OCI-LY7 (cell line): Measurements from ENCODE around the gene DFFB. TPM values are rescaled to one million over a fixed set of nuclear protein-coding genes. Genes with fewer than 3 reads are reported as not detected.

Source experiments
- BruUV-seq: library from RNA; stranded (reverse); fragments of 400-500 nt; replicated peaks from 2 replicates; lab custom pipeline; 2021; lab: Mats Ljungman, UMichigan
- CTCF ChIA-PET: fragments of 300-600 bp; sonication (Branson Sonifier 250); formaldehyde crosslinking; loops from one replicate; lab custom pipeline; 2022; ENCODE audit warnings: antibody characterized with exemption; ENCODE audit not compliant: unreplicated experiment; lab: Charles Lee
- POLR2A ChIA-PET: fragments of 300-600 bp; sonication (Branson Sonifier 250); formaldehyde crosslinking; loops from one replicate; lab custom pipeline; 2022; ENCODE audit warnings: antibody characterized with exemption; lab: Charles Lee
- DNase-seq: peaks from one replicate; pipeline ENCODE4 v3.0.0-alpha.2; 2015; ENCODE audit warnings: low spot score
- H2AFZ ChIP-seq: fragments of 200-600 bp; sonication (generic), shearing (Covaris generic); 2 replicates; pipeline ENCODE4 v1.6.1; 2014; ENCODE audit warnings: mild to moderate bottlenecking, antibody characterized with exemption, low read length, moderate library complexity
- H3K27ac ChIP-seq: fragments of 200-600 bp; sonication (generic); 2 replicates; pipeline ENCODE4 v1.5.1; 2014; ENCODE audit warnings: mixed run types, low read depth, mild to moderate bottlenecking, moderate library complexity, low read length, inconsistent platforms; ENCODE audit not compliant: poor library complexity, severe bottlenecking
- H3K36me3 ChIP-seq: fragments of 200-600 bp; sonication (generic); 2 replicates; pipeline ENCODE4 v1.6.1; 2014; ENCODE audit warnings: mild to moderate bottlenecking, antibody characterized with exemption, low read length, moderate library complexity, mixed read lengths; ENCODE audit not compliant: insufficient read depth
- H3K4me1 ChIP-seq: fragments of 200-600 bp; sonication (generic); 2 replicates; pipeline ENCODE4 v1.5.1; 2014; ENCODE audit warnings: mild to moderate bottlenecking, low read length; ENCODE audit not compliant: insufficient read depth, poor library complexity, severe bottlenecking
- H3K4me2 ChIP-seq: fragments of 200-600 bp; sonication (generic); 2 replicates; pipeline ENCODE4 v1.6.1; 2014; ENCODE audit warnings: mild to moderate bottlenecking, low read length
- H3K4me3 ChIP-seq: fragments of 200-600 bp; sonication (generic); 2 replicates; pipeline ENCODE4 v1.5.1; 2014; ENCODE audit warnings: mild to moderate bottlenecking, low read depth, low read length; ENCODE audit not compliant: poor library complexity, severe bottlenecking
- H3K79me2 ChIP-seq: fragments of 200-600 bp; sonication (generic); 2 replicates; pipeline ENCODE4 v1.6.1; 2016; ENCODE audit warnings: low read depth, mild to moderate bottlenecking, low read length, moderate library complexity, mixed read lengths; ENCODE audit not compliant: insufficient read depth
- H3K9me2 ChIP-seq: fragments of 200-600 bp; sonication (generic); 2 replicates; pipeline ENCODE4 v1.6.1; 2016; ENCODE audit warnings: mild to moderate bottlenecking, low read length, mixed read lengths; ENCODE audit not compliant: insufficient read depth
- H3K9me3 ChIP-seq: fragments of 200-600 bp; sonication (generic); 2 replicates; pipeline ENCODE4 v1.6.1; 2014; ENCODE audit warnings: mild to moderate bottlenecking, mixed run types, low read length, mixed read lengths
- H4K20me1 ChIP-seq: fragments of 200-600 bp; sonication (generic); 2 replicates; pipeline ENCODE4 v1.6.1; 2014; ENCODE audit warnings: mild to moderate bottlenecking, antibody characterized with exemption, low read length, moderate library complexity, mixed read lengths; ENCODE audit not compliant: insufficient read depth
- CTCF ChIP-seq: fragments of 200-600 bp; sonication (generic); conservative IDR thresholded peaks from 2 replicates; pipeline ENCODE4 v1.5.1; 2014; ENCODE audit warnings: mild to moderate bottlenecking, antibody characterized with exemption, low read length, moderate library complexity, mixed read lengths
- EZH2phosphoT487 ChIP-seq: fragments of 200-600 bp; sonication (generic); IDR thresholded peaks from 2 replicates; pipeline ENCODE4 v1.6.1; 2018; ENCODE audit warnings: low read depth, borderline replicate concordance, mild to moderate bottlenecking, mixed run types, antibody characterized with exemption, low read length, moderate library complexity, mixed read lengths
- intact Hi-C: fragments of 100-400 bp; cut with micrococcal nuclease; formaldehyde crosslinking; loops from one replicate; pipeline ENCODE4 v1.10.0; 2022; ENCODE audit not compliant: unreplicated experiment
- total RNA-seq, 2 experiments: library from RNA; depleted of rRNA in 1 of 2; stranded (reverse); fragments of >200 nt in 1 of 2; shearing (Covaris generic) in 1 of 2; gene quantifications; 2 replicates each; pipeline ENCODE4 v1.2.3, GENCODE V29; 2014 to 2022

DFFB gene
- total RNA-seq, 2 experiments from 2014 or later, result 15.2 to 17.9 TPM

- DNase-seq, result no peak
- BruUV-seq, result no TSS peak
- intact Hi-C loops, result no loop called here
- H3K9me2 ChIP-seq, result no peaks in the 10 kb centered on the region
- H3K27ac ChIP-seq, result no peak overlapping the region
- H3K4me3 ChIP-seq, result no peak overlapping the region
- no peaks in the 10 kb centered on the region for H4K20me1 ChIP-seq
- ChIA-PET POLR2A (no interaction called here), CTCF (no interaction called here)
- no peaks in the 10 kb centered on the region for H3K9me3 ChIP-seq
- TF ChIP-seq EZH2phosphoT487 (no peak), CTCF (no peak)
- no peaks in the 10 kb centered on the region for H3K4me1 ChIP-seq
- peaks cover 30% of the 10 kb centered on the region for H3K36me3 ChIP-seq
- no peaks in the 10 kb centered on the region for H3K79me2 ChIP-seq
- no peak overlapping the region for H3K4me2 ChIP-seq
- no peak overlapping the region for H2AFZ ChIP-seq
These were observed 42.3 kb upstream of the DFFB start for GRCh38 chr1:3814771-3815561.

DNA sequence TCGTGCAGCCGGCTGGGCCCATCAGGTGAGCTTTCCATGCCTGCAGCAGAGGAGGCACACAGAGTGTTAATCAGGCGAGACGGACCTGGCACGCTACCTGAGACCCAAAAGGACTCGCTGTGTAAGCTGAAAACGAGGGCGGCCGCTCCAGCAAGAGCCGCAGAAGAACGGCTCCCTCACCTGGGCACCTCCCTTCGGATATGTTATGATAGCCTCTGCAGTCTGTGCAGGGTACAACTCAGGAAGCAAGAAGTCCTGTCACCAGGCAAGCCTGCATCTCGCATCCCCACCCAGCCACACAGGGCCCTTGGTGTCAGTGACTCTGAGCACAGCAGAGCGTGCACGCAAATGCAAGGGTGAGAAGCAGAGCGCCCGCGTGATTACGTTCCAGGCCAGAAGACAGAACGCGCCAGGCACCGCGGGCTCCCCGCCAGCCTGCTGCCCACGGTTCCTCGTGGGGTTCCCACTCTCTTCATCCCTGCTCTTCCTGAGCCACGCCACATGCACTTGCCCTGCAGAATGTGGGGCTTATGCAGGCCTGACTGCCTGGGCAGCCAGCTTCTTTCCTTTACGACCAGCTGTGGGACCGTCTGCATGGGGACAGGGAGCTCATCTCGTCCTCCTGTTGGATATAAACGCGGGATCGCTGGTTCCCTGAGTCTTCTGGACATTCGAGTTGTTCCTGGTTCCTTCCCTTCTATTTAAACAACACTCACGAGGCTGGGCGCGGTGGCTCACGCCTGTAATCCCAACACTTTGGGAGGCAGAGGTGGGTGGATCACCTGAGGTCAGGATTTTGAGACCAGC is 40.7 kb upstream of the DFFB start:
- Histone ChIP-seq H3K9me2 (no peaks in the 10 kb centered on the region), H3K4me3 (no peak overlapping the region), H3K4me2 (no peak overlapping the region), H3K27ac (no peak overlapping the region), H4K20me1 (no peaks in the 10 kb centered on the region), H3K9me3 (no peaks in the 10 kb centered on the region), H3K36me3 (peaks cover 46% of the 10 kb centered on the region), H3K79me2 (no peaks in the 10 kb centered on the region), H2AFZ (no peak overlapping the region), H3K4me1 (no peaks in the 10 kb centered on the region)
- ChIA-PET POLR2A (no interaction called here), CTCF (no interaction called here)
- TF ChIP-seq CTCF (no peak), EZH2phosphoT487 (no peak)
- intact Hi-C loops, result no loop called here
- no peak for DNase-seq
- no TSS peak for BruUV-seq
